DMS114 treated with DMSO at 0.1 percent for 48 hours (cell line): ENCODE measurements around the gene LIPK.
"Not testable (repeated sequence)": the region's sequence is repeated elsewhere in the genome, so short reads cannot be mapped to it uniquely, and the experiment has no call there.

Source experiments
- DNase-seq: peaks from one replicate; lab custom pipeline; 2025; ENCODE audit not compliant: unreplicated experiment; lab: John Stamatoyannopoulos, UW

The LIPK gene

GRCh38 chr10:88709361-88709760 lies 3.3 kb downstream of the LIPK start:
- not testable (repeated sequence) for DNase-seq

GRCh38 chr10:88715517-88715916 lies 9.5 kb downstream of the LIPK start:
- no peak for DNase-seq

GRCh38 chr10:88721392-88721791 lies 15.3 kb downstream of the LIPK start:
- DNase-seq: no peak

GRCh38 chr10:88725798-88726197 lies 19.7 kb downstream of the LIPK start:
- no peak for DNase-seq

GRCh38 chr10:88728107-88728763 lies 22.2 kb downstream of the LIPK start:
- no peak for DNase-seq

GRCh38 chr10:88730864-88731263 lies 24.8 kb downstream of the LIPK start:
- no peak for DNase-seq

- no peak for DNase-seq
Observed at GRCh38 chr10:88731296-88731695, 25.2 kb downstream of the LIPK start.

- no peak for DNase-seq
Observed at GRCh38 chr10:88733215-88733614, 27.2 kb downstream of the LIPK start.

- no peak for DNase-seq
Observed at GRCh38 chr10:88735661-88736060, 29.6 kb downstream of the LIPK start.

GRCh38 chr10:88741921-88742320 lies 35.9 kb downstream of the LIPK start:
- not testable (repeated sequence) for DNase-seq

- DNase-seq: no peak
Observed at GRCh38 chr10:88742448-88742847, 36.4 kb downstream of the LIPK start.

GRCh38 chr10:88744002-88744401 lies 38.0 kb downstream of the LIPK start:
- DNase-seq: no peak

GRCh38 chr10:88745633-88746032 lies 39.6 kb downstream of the LIPK start:
- no peak for DNase-seq

- DNase-seq: no peak
Observed at GRCh38 chr10:88754287-88754686, 48.2 kb downstream of the LIPK start.

- DNase-seq: no peak
Observed at GRCh38 chr10:88755753-88756152, 49.7 kb downstream of the LIPK start.

- no peak for DNase-seq
Observed at GRCh38 chr10:88756660-88757059, 50.6 kb downstream of the LIPK start.

GRCh38 chr10:88759366-88760101 lies 53.5 kb downstream of the LIPK start, which contains the start of gene LIPN:
Gene LIPN, plus strand, starts transcription at chr10:88760020. Its CDS starts 1,386 bp downstream, at chr10:88761406.
- DNase-seq: no peak

- no peak for DNase-seq
Observed at GRCh38 chr10:88762906-88763305, 56.9 kb downstream of the LIPK start.

GRCh38 chr10:88763441-88763840 lies 57.4 kb downstream of the LIPK start:
- DNase-seq: no peak

GRCh38 chr10:88764110-88764509 lies 58.1 kb downstream of the LIPK start:
- no peak for DNase-seq

GRCh38 chr10:88765816-88766215 lies 59.8 kb downstream of the LIPK start:
- DNase-seq: no peak

GRCh38 chr10:88769384-88769783 lies 63.3 kb downstream of the LIPK start:
- no peak for DNase-seq

GRCh38 chr10:88781206-88781605 lies 75.2 kb downstream of the LIPK start:
- no peak for DNase-seq
